HG02970 (cell line): ENCODE data around the gene PAAF1.
A peak's percentile ranks its signal among the peaks of the same experiment; 100 is the strongest.

ENCODE experiments used
- ATAC-seq: cut with Tn5 transposase; IDR thresholded peaks from one replicate; pipeline ENCODE4 v1.9.1; 2021; ENCODE audit warnings: mild to moderate bottlenecking, moderate library complexity, moderate number of reproducible peaks; ENCODE audit not compliant: unreplicated experiment, low FRiP score

Gene PAAF1, protein sequence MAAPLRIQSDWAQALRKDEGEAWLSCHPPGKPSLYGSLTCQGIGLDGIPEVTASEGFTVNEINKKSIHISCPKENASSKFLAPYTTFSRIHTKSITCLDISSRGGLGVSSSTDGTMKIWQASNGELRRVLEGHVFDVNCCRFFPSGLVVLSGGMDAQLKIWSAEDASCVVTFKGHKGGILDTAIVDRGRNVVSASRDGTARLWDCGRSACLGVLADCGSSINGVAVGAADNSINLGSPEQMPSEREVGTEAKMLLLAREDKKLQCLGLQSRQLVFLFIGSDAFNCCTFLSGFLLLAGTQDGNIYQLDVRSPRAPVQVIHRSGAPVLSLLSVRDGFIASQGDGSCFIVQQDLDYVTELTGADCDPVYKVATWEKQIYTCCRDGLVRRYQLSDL

GRCh38 chr11:73876424-73877310 is at the start of gene PAAF1, which contains the start of gene COA4:
Gene PAAF1, plus strand, starts transcription at chr11:73876999. Its CDS starts 23 bp downstream, at chr11:73877022.
Gene COA4, minus strand, starts transcription at chr11:73876846. Its CDS starts 3,468 bp downstream, at chr11:73873378.
- peak; percentile 88 for ATAC-seq

GRCh38 chr11:73830261-73830660 is 46.5 kb upstream of the PAAF1 start:
- ATAC-seq = no peak

DNA sequence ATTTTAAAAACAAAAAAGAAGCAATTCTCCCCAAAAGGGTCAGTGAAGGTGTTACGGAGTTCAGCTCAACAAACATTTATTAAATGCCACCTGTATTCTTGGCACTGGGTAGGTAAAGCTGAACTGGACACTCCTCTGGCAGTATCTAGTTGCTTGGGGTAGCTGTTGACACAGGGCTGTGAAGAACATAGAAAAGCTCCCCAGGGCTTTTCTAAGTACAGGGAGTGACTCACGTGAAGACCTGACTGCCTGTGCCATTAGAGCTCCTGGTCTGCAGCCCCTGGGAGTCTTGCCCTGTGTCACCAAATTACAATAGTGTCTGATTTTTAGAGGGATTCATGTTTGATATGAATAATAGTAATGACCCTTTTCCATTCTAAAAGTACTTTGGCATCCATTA is 43.7 kb upstream of the PAAF1 start:
- ATAC-seq = no peak

- ATAC-seq = no peak
These were observed 38.2 kb upstream of the PAAF1 start for GRCh38 chr11:73838443-73839122.

DNA sequence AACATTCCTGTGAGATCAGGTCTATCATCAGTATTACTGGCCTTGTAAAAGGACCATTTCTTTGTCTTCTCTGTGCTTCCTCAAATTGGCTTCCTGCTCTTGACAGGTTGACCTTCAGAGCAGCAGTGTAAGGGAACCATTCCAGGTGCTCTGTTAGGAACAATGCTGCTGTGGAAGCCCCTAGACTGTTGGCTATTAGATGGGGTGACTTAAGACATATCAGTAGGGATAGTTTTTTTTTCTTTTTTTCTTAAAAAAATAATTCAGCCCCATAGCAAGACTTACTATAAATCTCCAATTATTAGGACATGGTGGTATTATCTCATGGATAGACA is 37.7 kb upstream of the PAAF1 start:
- ATAC-seq = no peak

DNA sequence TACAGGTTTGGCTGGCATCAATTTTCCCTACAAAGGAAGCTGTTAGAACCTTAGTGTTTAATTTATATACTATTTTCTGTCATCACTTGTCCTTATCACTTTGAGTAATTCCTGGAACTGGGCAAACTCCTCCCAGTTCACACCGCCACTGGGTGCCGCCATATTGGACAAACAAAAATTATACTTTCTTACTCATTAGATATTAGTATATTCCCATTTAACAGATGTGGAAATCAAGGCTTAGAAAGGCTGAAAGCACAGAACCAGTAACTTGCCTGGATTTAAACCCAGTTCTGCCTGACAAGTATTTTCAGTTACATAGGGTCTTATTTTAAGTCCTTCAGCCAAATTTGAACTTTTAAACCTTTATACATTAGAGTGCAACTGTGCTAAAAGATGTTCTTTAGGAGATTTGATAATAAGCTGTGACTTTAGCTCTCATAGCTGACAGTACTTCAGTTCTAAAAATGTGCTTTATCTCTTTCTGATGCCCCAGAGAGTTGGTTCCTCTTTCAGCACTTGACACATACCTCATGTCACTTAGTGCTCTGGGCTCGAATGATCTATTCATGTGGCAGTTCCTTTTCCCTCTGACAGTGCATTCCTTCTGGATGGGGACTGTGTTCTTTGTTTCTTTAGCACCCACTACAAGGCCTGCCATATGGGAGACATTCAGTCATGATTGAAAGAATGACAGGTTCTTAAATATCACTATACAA is 25.6 kb upstream of the PAAF1 start:
- ATAC-seq = no peak

- ATAC-seq = no peak
These were observed 24.8 kb upstream of the PAAF1 start for GRCh38 chr11:73852049-73852448.

- no peak for ATAC-seq
These were observed 22.1 kb upstream of the PAAF1 start for GRCh38 chr11:73854680-73855079.

DNA sequence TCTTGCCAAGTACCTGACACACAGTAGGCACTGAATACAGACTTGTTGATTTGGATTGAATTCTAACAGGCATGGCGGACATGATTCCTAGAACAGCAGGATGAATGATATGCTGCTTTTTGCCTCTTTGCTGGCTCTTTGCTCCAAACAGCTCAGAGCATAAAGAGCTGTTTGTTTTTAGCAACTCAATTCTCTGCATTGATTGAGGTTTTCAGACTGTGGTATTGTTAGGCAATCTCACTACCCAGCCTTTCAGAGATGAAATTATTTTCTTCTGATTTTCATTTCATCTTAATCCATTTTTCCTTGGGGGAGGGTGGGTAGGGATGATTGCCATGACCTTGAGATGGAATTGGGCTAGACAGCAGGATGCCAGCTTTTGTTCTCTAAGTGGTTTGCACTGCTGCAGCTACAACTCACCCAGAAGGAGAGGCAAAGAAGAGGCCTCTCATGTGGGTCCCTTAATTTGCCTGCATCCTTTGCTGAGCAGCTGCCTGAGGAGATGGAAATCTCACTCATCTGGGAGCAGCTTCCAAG is 20.7 kb upstream of the PAAF1 start:
- ATAC-seq = no peak

DNA sequence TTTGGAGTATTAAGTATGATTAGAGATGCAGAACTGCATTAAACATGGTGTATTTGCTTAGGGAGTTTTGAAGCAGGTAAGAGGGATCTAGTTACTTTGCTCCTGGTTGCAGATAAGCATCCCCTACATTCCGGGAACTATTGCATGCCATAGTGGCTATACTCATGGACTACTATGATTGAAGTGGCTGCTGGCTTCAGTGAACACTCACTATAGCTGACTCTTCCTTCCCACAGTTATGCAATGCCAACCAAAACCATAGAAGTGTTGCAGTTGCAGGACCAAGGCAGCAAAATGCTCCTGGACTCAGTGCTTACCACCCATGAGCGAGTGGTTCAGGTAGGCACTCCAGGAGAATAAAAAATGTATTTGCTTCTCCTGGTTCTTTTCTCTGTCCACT is 17.1 kb upstream of the PAAF1 start:
- ATAC-seq = no peak

GRCh38 chr11:73860202-73860601 is 16.6 kb upstream of the PAAF1 start:
- ATAC-seq = no peak

- ATAC-seq = no peak
These were observed 13.8 kb upstream of the PAAF1 start for GRCh38 chr11:73862986-73863385.

GRCh38 chr11:73866095-73866579 is 10.7 kb upstream of the PAAF1 start:
- no peak for ATAC-seq

GRCh38 chr11:73866586-73866996 is 10.2 kb upstream of the PAAF1 start:
- no peak for ATAC-seq

DNA sequence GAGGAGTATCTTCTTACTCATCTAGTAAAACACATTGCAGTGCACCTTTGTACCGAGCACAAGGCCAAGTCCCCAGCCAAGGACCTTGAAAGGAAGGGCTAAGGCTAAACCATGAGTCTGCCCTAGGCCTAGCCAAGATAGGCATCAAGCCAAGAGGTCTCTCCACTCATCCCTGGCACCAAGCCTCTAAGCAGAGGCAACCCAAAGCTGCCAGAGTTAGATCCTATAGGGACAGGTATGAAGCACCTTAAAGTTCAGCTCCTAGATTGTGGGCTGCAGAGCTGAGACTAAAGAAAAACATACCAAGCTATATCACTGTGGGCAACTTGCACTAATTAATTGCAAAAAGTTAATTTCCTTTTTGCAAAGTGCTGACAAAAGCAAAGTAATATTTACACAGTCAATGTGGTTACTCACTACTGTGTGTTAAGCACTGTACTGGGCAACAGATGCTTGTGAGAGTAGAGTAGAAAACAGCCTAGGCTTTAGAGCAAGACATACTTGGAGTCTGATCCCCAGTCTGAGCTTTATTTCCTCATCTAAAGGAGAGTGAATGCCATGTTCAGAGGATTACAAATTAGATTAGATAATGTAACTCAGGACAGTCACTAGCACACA is 7.4 kb upstream of the PAAF1 start:
- ATAC-seq = no peak

GRCh38 chr11:73870261-73870660 is 6.5 kb upstream of the PAAF1 start:
- ATAC-seq = no peak

DNA sequence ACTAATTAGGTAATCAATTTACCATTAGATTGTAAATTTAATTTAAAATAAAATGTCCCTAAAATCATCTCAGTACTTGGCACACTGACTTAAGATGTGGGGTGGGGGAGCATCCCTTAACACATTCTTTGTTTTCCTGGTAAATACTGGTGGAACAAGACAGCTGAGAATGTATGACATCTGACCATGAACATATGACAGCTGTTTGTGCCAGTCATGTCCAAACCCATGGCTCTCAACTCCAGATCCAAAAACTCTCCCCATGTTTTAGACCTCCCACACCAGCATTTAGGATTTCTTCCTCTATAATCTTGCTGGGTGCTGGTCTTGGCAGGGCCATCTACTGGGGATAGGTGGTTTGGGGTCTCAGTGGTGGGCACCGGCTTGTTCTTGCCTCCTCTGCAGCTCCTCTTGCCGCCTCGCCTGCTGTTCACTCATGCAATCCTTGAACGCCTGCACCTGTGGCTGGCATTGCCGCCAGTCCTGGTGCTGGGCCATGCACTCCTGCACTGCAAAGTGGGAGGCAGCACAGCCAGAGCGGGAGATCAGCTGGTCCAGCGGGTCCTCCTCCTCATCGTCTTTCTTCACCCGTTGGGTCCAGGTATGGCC is 3.9 kb upstream of the PAAF1 start:
- no peak for ATAC-seq

- no peak for ATAC-seq
These were observed 1.4 kb upstream of the PAAF1 start for GRCh38 chr11:73875380-73875779.

DNA sequence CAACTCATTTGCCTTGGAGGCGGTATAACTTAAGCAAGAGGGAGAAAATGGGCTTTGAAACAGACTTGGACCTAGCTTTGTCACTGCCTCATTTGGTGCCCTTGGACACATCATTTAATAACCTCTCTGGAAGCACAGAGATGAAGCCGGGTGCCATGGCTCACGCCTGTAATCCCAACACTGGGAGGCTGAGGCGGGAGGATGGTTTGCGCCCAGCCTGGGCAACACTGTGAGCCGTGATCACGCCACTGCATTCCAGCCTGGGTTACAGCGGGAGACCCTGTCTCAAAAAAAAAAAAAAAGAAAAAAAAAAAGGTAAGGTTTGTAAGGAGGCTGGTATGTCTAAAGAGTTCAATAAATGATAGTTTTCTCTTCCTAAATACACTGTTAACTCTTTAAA is 959 bp upstream of the PAAF1 start:
- ATAC-seq = no peak
